MM.1S (cell line): ENCODE results near the gene NTMT1.

ENCODE experiments used
- EZH2 ChIP-seq: fragments of 300-600 bp; sonication (generic); optimal IDR thresholded peaks from 2 replicates; pipeline ENCODE3; 2017; ENCODE audit warnings: low read depth, mild to moderate bottlenecking, antibody characterized with exemption, low read length, mixed read lengths
- TF ChIP-seq, protein P1 (sequence below): fragments of 300-600 bp; sonication (generic); IDR thresholded peaks from 2 replicates; pipeline ENCODE4 v1.5.1; 2016; ENCODE audit warnings: antibody characterized with exemption, low read length, mixed read lengths

- no peak for TF ChIP-seq EZH2
- TF ChIP-seq, protein P1, sequence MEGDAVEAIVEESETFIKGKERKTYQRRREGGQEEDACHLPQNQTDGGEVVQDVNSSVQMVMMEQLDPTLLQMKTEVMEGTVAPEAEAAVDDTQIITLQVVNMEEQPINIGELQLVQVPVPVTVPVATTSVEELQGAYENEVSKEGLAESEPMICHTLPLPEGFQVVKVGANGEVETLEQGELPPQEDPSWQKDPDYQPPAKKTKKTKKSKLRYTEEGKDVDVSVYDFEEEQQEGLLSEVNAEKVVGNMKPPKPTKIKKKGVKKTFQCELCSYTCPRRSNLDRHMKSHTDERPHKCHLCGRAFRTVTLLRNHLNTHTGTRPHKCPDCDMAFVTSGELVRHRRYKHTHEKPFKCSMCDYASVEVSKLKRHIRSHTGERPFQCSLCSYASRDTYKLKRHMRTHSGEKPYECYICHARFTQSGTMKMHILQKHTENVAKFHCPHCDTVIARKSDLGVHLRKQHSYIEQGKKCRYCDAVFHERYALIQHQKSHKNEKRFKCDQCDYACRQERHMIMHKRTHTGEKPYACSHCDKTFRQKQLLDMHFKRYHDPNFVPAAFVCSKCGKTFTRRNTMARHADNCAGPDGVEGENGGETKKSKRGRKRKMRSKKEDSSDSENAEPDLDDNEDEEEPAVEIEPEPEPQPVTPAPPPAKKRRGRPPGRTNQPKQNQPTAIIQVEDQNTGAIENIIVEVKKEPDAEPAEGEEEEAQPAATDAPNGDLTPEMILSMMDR = no peak
Observed at GRCh38 chr9:129649726-129650679, 24.0 kb downstream of the NTMT1 start.
